GM12892 (cell line): ENCODE measurements around the gene TBC1D24.

Experiments used
- POLR2A ChIP-seq: IDR thresholded peaks from 2 replicates; pipeline ENCODE4 v1.6.1; 2011; ENCODE audit warnings: low read depth, low read length, control low read depth
- TAF1 ChIP-seq: IDR thresholded peaks from 2 replicates; pipeline ENCODE4 v1.6.1; 2011; ENCODE audit warnings: low read depth, mild to moderate bottlenecking, control low read depth, low read length, borderline replicate concordance

- TF ChIP-seq POLR2A = no peak
- TF ChIP-seq TAF1 = no peak
Observed at GRCh38 chr16:2438121-2438520, 36.8 kb upstream of the TBC1D24 start.
